Transverse colon (tissue), 4 donors: Measurements from ENCODE around the gene TMEM174. TPM values are rescaled to one million over a fixed set of nuclear protein-coding genes. Genes with fewer than 3 reads are reported as not detected.

ENCODE experiments used
- DNase-seq: peaks from one replicate; pipeline ENCODE4 v3.0.0-alpha.2; 2019
- H3K27ac ChIP-seq, 4 donors: fragments of 200-600 bp; sonication (generic); 2 replicates each; pipeline ENCODE4 v1.5.1; 2016 to 2018; ENCODE audit warnings: inconsistent platforms in 4 of 4
- H3K27me3 ChIP-seq: fragments of 200-600 bp; sonication (generic); 2 replicates; pipeline ENCODE4 v1.5.1; 2017; ENCODE audit warnings: inconsistent platforms
- H3K36me3 ChIP-seq, 4 donors: fragments of 200-600 bp; sonication (generic); 2 replicates each; pipeline ENCODE4 v1.5.1; 2017 to 2019; ENCODE audit warnings: inconsistent platforms in 4 of 4
- H3K4me1 ChIP-seq, 4 donors: fragments of 200-600 bp; sonication (generic); 2 replicates each; pipeline ENCODE4 v1.5.1; 2017 to 2020; ENCODE audit warnings: inconsistent platforms in 4 of 4
- H3K4me3 ChIP-seq, 4 donors: fragments of 200-600 bp; sonication (generic); 1 replicate in 1 of 4; 2 replicates in 3 of 4; pipeline versions ENCODE4 v1.5.1 to v1.6.1; 2017 to 2019; ENCODE audit warnings: inconsistent platforms in 4 of 4
- H3K9me3 ChIP-seq, 2 donors: fragments of 200-600 bp; sonication (generic); 2 replicates each; pipeline ENCODE4 v1.5.1; 2017 to 2019; ENCODE audit warnings: inconsistent platforms in 2 of 2
- CTCF ChIP-seq, 5 experiments: fragments of 200-600 bp in 3 of 5; fragments of 450-650 bp in 2 of 5; sonication (generic) in 3 of 5; IDR thresholded peaks; 1 replicate in 2 of 5; 2 replicates in 3 of 5; pipeline ENCODE4 v1.5.1; 2016 to 2017; ENCODE audit warnings: antibody characterized with exemption in 5 of 5, inconsistent platforms in 3 of 5, mild to moderate bottlenecking in 2 of 5, moderate library complexity in 1 of 5
- EP300 ChIP-seq: sonication (generic); formaldehyde crosslinking; IDR thresholded peaks from one replicate; pipeline ENCODE4 v1.6.1; 2017; ENCODE audit warnings: antibody characterized with exemption, low read depth
- POLR2A ChIP-seq: fragments of 450-650 bp; IDR thresholded peaks from one replicate; pipeline ENCODE4 v1.6.1; 2016; ENCODE audit warnings: antibody characterized with exemption, mild to moderate bottlenecking, moderate library complexity
- POLR2AphosphoS5 ChIP-seq, 3 donors: sonication (generic); formaldehyde crosslinking; IDR thresholded peaks; one replicate each; pipeline ENCODE4 v1.6.1; 2016; ENCODE audit warnings: antibody characterized with exemption in 3 of 3
- WGBS, 2 donors: methylation state at CpG; one replicate each; pipeline ENCODE4 v1.1.5; 2018; ENCODE audit warnings: low coverage in 1 of 2; 5-methylcytosine and 5-hydroxymethylcytosine counted together
- in situ Hi-C, 4 donors: fragments of 200-750 bp; cut with MboI; loops; one replicate each; pipeline versions ENCODE4 v1.15.0 to v1.15.1; 2017; ENCODE audit warnings: low sequenced_read_pairs in 3 of 4, low pct_ligation_motif_present in 1 of 4, low pct_unique_long_range_greater_than_20kb in 1 of 4
- intact Hi-C: fragments of 100-400 bp; cut with DNase I; formaldehyde crosslinking; loops from one replicate; pipeline ENCODE4 v1.15.1; 2023; ENCODE audit warnings: low total_unique reads
- total RNA-seq, 4 donors: library from RNA; depleted of rRNA; stranded (reverse); fragments of >200 nt; gene quantifications; one replicate each; pipeline ENCODE4 v1.1.0, GENCODE V29; 2016

Gene TMEM174
- total RNA-seq, 4 donors from 2014 or later: 0.64 TPM; not detected in 3

GRCh38 chr5:73158313-73158712 is 14.7 kb upstream of the TMEM174 start:
- Histone ChIP-seq H3K27ac (no peak overlapping the region), H3K9me3 (no peaks in the 10 kb centered on the region), H3K4me1 (no peaks in the 10 kb centered on the region), H3K36me3 (no peaks in the 10 kb centered on the region), H3K27me3 (no peaks in the 10 kb centered on the region), H3K4me3 (no peak overlapping the region)
- intact Hi-C loops: no loop called here
- in situ Hi-C loops: no loop called here
- no peak for TF ChIP-seq CTCF (IDR thresholded peaks at IDR 0.05)
- TF ChIP-seq EP300: no peak
- TF ChIP-seq POLR2A: no peak
- no peak for TF ChIP-seq POLR2AphosphoS5 (IDR thresholded peaks at IDR 0.05)
- no peak for DNase-seq
- WGBS, 2 donors: 84 to 86% methylated on average over 4 of the region's 4 CpGs

- Histone ChIP-seq H3K4me3 (no peak overlapping the region), H3K4me1 (no peaks in the 10 kb centered on the region), H3K36me3 (no peaks in the 10 kb centered on the region), H3K27me3 (peaks cover 6% of the 10 kb centered on the region), H3K27ac (no peak overlapping the region), H3K9me3 (no peaks in the 10 kb centered on the region)
- in situ Hi-C loops: no loop called here
- intact Hi-C loops: no loop called here
- no peak for DNase-seq
- no peak for TF ChIP-seq EP300
- TF ChIP-seq CTCF (IDR thresholded peaks at IDR 0.05): no peak
- TF ChIP-seq POLR2A: no peak
- TF ChIP-seq POLR2AphosphoS5 (IDR thresholded peaks at IDR 0.05): no peak
- WGBS, 2 donors: 57 to 68% methylated on average over 2 to 4 of the region's 4 CpGs
Measured at GRCh38 chr5:73160239-73160671, 12.7 kb upstream of the TMEM174 start.

- DNase-seq: peak; percentile 36
- Histone ChIP-seq H3K4me1 (no peaks in the 10 kb centered on the region), H3K27ac (no peak overlapping the region), H3K9me3 (no peaks in the 10 kb centered on the region), H3K4me3 (no peak overlapping the region), H3K27me3 (peaks cover 3% of the 10 kb centered on the region), H3K36me3 (no peaks in the 10 kb centered on the region)
- TF ChIP-seq EP300: no peak
- TF ChIP-seq CTCF (IDR thresholded peaks at IDR 0.05): peak; percentile 28 to 55 (median 42)
- intact Hi-C loops (no loop called here), in situ Hi-C loops (no loop called here)
Measured at GRCh38 chr5:73170522-73170921, 2.5 kb upstream of the TMEM174 start.

GRCh38 chr5:73171495-73171894 is 1.5 kb upstream of the TMEM174 start:
- no peak overlapping the region for H3K27ac ChIP-seq
- H3K27me3 ChIP-seq: peaks cover 3% of the 10 kb centered on the region
- no peaks in the 10 kb centered on the region for H3K9me3 ChIP-seq
- TF ChIP-seq POLR2A (no peak), POLR2AphosphoS5 (IDR thresholded peaks at IDR 0.05) (no peak), CTCF (IDR thresholded peaks at IDR 0.05) (no peak), EP300 (no peak)
- no peaks in the 10 kb centered on the region for H3K36me3 ChIP-seq
- no peak for DNase-seq
- in situ Hi-C loops: no loop called here
- intact Hi-C loops: no loop called here
- no peaks in the 10 kb centered on the region for H3K4me1 ChIP-seq
- no peak overlapping the region for H3K4me3 ChIP-seq
